ENCODE data around the gene FUT9.
"Not testable (repeated sequence)": the region's sequence is repeated elsewhere in the genome, so short reads cannot be mapped to it uniquely, and the experiment has no call there.

The FUT9 gene

DNA sequence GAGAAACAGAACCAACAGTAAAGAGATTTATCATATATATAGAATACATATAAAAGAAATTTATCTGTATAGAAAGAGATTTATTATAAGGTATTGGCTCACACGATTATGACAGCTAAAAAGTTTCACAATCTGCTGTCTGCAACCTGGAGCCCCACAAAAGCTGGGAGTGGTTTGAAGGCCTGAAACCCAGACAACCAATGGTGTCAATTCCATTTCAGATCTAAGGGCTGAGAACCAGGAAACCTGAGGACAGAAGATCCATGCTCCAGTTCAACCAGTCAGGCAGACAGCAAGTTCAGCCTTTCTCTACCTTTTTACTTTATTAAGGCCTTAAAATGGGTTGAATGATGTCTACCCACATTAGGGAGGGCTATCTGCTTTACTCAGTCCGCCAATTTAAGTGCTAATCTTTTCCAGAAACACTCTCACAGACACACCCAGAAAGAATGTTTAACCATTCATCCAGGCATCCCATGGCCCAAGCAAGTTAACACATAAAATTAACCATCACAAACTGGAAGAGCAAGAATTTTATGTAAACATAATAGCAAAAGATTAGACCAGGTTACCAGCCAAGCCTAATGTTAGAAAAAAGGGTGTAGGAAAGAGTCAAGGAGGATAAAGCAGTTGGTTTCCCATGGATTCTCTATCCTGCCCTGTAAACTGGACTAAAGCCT lies 170.9 kb downstream of the FUT9 start:
- no peak for DNase-seq (ENCODE audit: low spot score)

DNA sequence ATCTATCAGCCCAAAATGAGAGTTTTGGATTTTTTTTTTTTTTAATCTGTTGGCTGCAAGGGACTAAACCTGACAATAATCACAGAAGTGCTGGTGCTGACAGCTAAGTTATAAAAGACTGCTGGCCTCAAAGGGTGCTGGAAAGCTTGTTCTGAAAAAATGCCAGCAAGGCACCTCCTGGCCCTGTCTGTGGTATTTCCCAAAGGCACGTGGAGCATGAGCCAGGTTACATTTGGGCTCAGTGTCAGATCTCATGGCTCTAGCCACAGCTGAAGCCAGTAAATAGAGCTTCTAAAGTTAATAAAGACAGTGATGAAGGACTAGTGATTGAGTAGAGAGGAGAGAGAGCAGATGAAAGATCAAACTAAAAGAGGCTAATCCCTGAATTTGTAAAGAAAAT lies 178.9 kb downstream of the FUT9 start:
- no peak for DNase-seq (ENCODE audit: low spot score)

GRCh38 chr6:96195272-96195671 lies 179.5 kb downstream of the FUT9 start:
- no peak for DNase-seq (ENCODE audit: low spot score)

GRCh38 chr6:96196633-96197032 lies 180.9 kb downstream of the FUT9 start:
- no peak for DNase-seq (ENCODE audit: low spot score)

DNA sequence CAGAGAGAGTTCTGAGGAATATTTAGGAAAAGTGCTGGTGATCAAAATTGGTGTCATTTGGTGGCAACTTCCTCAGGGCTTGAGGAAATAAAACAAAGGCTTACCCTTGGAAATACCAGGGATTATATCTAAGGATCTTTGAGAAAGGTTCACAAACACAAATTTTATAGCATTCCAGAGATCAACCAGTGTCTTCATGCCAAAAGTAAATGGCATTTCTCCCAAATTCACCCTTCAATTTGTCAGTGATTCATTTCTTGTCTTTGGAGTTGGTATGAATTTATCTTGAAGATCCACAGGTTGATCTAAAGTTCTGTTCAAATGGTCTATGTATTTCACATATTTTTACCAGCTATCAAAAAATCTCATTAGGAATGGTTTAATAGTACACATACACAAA lies 181.5 kb downstream of the FUT9 start:
- DNase-seq (ENCODE audit: low spot score): no peak

DNA sequence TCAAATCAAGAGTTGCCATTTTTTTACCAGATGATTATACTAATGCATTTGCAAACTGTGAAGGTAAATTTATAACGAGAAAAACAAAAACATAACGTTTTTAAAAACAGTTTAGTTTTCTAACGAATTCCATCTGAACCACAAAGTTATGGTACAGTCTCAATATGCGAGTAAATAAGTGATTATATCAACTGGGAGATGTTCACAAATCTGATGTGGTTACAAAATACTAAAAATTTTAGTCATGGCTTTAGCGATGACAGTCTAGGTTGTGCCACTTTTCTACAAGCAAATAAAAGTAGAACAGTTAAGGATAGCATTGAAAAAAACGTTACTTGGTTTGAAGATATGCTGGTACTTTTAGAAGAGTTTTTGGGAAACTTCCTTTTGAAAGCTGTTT lies 186.8 kb downstream of the FUT9 start:
- DNase-seq (ENCODE audit: low spot score): no peak

DNA sequence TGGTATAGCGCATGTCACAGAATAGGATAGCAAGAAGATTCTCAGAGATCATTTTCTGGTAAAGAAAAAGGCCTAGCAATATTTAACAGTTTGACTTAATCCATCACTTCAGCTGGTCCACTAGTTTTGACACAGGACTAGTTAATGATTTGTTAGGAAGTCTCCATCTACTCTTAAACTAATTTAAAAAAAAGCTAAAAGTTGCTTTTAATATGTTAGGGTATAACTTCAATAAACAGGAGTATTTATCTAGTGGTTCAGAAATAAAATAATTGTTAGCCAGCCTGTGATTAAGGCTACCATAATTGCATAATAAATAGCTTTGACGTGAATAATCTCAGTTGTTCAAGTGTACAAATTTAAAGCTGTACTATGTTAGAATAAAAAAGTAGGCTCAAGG lies 195.6 kb downstream of the FUT9 start:
- no peak for DNase-seq (ENCODE audit: low spot score)

GRCh38 chr6:96212066-96212465 lies 196.3 kb downstream of the FUT9 start:
- no peak for DNase-seq (ENCODE audit: low spot score)

DNA sequence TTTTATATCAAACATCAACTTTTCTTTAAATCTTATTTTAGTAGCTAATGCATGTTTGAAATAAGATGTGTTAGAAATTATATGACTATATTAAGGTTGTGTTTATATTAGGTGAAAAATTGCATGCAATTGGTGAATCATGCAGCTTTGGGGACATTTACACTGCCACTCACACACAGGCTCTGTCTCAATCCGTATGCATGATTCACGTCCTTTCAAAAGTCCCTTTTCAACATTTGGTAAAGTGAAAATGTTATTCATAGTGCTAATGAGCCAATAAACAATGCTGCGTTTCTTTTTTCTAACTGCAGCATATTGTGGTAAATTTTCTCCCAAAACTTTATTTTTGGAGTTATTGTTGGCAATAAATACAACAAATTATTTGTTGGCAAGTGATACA lies 198.0 kb downstream of the FUT9 start:
- no peak for DNase-seq (ENCODE audit: low spot score)

- DNase-seq (ENCODE audit: low spot score): no peak
These were observed 207.9 kb downstream of the FUT9 start for GRCh38 chr6:96223695-96224094.

GRCh38 chr6:96227135-96227534 lies 211.4 kb downstream of the FUT9 start:
- no peak for DNase-seq (ENCODE audit: low spot score)

DNA sequence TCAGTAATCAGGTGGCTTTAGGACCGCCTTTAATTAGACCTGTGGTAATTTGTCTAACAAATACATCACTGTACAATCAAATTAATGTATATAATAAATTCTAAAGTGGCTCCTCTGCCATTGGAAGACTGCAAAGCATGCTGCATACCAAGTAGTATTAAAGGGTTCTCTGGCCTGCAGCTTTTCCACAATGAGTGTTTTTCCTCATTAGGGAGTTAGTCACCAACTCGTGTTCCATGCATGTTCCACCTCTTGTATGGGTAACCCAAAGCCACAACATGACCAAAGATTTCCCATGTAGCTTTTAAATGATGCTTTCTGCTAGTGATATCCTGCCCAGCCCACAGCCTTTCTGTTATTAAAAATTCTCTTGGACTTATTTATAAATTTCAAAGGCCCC lies 218.7 kb downstream of the FUT9 start:
- DNase-seq (ENCODE audit: low spot score): no peak

DNA sequence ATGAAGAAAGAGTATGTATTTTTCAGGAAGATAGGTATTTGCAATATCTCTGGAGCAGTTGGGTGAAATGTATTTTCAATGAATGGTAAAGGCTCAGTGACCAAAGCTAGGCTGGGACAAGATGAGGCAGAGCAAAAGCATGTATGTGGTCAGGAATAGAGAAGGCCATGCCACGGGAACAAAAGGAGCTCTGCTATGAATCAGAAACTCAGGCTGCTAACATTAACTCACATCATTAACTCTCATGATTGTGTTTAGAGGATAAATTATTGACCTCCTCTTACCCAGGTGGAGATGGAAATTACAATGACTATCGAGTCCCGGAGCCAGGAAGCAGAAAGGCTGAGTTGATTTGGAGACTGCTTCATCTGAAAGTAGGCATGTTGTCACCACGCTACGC lies 220.2 kb downstream of the FUT9 start:
- no peak for DNase-seq (ENCODE audit: low spot score)

DNA sequence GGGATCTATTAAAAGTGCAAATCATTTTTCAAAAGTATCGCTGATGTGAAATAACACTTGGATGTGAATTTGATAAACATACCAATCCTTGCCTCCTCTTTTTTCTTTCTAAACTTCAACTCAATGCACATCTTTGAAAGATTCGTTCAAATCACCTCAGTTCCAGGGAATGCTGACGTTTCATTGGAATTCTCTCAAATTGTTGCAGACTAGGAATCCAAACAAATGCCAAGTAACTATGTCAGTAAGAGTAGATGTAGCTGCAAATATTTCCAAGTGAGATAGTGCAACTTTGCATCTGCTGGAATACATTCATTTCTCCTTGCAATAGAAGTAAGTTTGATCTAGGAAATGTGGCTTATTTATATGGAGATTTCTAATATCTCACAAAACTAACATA lies 220.7 kb downstream of the FUT9 start:
- DNase-seq (ENCODE audit: low spot score): no peak

DNA sequence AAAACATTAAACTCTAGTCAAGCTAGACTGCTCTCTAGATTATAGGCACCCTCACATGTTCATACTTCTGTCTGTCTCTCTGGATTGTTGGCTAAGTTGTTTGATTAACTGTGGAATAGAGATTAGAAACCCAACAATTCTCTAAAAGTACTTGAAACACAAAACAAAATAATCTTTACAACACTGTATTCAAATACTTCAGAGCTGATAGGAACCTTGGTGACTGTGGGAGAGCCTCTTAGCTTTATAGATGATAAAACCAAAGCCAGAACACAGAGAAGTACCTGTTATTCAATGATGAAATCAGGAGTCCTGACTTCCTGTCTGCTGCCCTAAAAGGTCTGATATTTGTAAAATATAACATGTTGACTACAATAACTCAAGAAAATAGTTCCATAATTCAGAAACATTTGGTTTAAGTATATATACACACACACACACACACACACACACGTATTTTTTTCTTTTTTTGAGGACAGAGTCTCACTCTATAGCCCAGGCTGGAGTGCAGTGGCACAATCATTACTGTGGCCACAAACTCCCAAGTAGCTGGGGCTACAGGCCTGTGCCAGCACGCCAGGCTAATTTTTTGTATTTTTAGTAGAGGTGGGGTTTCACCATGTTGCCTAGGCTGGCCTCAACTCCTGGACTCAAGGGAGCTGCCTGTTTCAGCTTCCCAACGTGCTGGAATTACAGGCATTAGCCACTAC lies 222.0 kb downstream of the FUT9 start:
- DNase-seq (ENCODE audit: low spot score): no peak

DNA sequence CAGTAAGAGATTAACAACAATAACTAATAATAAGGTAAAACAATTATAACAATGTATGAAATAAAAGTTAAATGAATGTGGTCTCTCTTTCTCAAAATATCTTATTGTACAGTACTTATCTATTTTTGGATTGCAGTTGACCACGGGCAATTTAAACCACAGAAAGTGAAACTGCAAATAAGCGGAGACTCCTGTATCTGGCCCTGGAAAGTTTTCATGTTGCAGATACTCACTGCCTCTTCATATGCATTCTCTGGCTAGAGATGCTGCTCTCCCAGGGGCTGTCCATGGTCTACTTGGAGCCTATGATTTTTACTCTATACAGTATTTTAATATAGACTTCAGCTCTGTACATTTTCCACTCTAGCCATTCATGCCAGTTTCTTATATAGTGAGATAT lies 230.8 kb downstream of the FUT9 start:
- DNase-seq (ENCODE audit: low spot score): no peak

DNA sequence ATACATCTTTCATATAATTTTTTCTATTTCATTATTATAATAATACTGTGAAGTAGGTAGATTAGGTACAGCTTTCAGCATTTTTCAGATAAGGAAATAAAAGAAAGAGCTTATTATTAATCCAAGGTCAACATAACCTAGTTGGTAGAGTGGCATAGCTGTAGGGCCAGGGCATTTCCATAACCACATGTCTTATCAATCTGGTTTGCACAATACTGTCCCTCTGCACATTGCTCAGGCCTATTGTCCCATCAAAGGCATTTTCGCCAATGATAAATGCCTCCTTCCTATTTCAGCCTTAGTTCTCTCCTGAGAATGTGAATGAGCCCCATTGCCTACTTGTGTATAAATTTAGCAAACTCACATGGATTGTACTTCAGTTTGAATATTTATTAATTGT lies 234.0 kb downstream of the FUT9 start:
- no peak for DNase-seq (ENCODE audit: low spot score)

DNA sequence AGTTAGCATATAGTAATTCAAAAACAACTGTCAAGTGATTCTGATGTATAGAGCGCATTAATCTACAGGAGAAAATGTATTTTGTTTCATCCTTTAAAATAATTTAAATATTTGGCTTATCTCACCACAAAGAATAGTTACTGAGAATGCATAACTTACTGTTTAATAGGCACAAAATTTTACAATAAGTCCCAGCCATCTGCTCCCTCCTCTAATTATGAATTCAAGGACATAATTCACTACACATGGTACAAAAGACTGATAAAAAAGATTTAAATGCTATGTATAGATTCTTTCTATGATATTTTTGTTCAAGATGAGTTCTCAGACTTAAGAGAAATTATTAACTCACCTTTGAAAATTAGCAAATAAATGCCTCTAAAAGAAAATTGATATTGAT lies 242.0 kb downstream of the FUT9 start:
- no peak for DNase-seq (ENCODE audit: low spot score)

- not testable (repeated sequence) for DNase-seq (ENCODE audit: low spot score)
These were observed 245.1 kb downstream of the FUT9 start for GRCh38 chr6:96260787-96261430.

Data from HuH-7.5 (cell line).